ENCODE measurements around the gene FAM124A.

The FAM124A gene

GRCh38 chr13:51236491-51236792, 14.2 kb downstream of the FAM124A start:
- in situ Hi-C loops (cut with MboI; ENCODE audit: low pct_unique_long_range_greater_than_20kb, low sequenced_read_pairs) = no loop called here
- DNase-seq = no peak

DNA sequence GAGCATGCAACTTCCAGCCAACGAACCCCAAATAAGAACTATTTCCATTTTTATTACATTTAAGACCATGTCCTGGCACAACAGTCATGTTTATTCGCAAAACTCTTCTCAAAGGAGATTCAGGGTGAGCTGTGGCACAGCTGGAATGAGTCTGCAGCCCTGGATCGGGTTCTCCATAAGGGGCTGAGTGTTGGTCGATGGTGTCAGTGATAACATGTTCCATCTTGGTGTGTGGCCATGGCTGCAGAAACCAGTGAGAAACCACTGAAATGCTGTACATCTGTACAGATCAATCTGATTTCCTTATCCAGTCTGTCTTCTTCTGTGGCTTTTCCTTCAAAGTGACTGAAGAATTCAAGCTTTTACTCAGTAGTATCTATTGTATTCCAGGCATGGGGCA, 15.2 kb downstream of the FAM124A start:
- in situ Hi-C loops (cut with MboI; ENCODE audit: low pct_unique_long_range_greater_than_20kb, low sequenced_read_pairs) = no loop called here
- no peak for DNase-seq

GRCh38 chr13:51237887-51238286, 15.7 kb downstream of the FAM124A start:
- in situ Hi-C loops (cut with MboI; ENCODE audit: low pct_unique_long_range_greater_than_20kb, low sequenced_read_pairs) = no loop called here
- DNase-seq = no peak

DNA sequence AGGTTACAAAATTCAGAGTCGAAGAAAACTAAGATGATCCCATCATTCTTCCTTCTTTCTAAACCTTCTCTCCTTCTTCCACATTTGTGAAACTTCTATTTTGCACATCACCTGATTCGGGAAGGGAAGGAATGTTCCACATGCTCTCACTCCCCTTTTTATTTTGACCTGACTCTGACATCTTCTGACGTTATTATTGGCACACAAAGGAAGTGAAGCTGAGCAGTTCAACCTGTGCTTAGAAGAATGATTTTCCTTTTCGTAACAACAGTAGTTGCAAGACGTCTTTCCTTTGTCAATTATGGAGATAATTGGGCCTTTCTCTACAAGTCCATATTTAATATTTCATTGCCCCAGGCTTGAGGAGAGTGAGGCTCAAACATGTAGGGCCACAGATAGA, 18.0 kb downstream of the FAM124A start:
- in situ Hi-C loops (cut with MboI; ENCODE audit: low pct_unique_long_range_greater_than_20kb, low sequenced_read_pairs) = no loop called here

GRCh38 chr13:51240958-51241357, 18.8 kb downstream of the FAM124A start:
- in situ Hi-C loops (cut with MboI; ENCODE audit: low pct_unique_long_range_greater_than_20kb, low sequenced_read_pairs) = no loop called here
- DNase-seq = no peak

More for the DNA sequence above, 18.0 kb downstream of the FAM124A start:
- no peak for DNase-seq

- DNase-seq = peak; percentile 20
These were observed 19.5 kb downstream of the FAM124A start for GRCh38 chr13:51241720-51242119.

GRCh38 chr13:51243227-51243626, 21.0 kb downstream of the FAM124A start:
- no peak for DNase-seq
- in situ Hi-C loops (cut with MboI; ENCODE audit: low pct_unique_long_range_greater_than_20kb, low sequenced_read_pairs) = no loop called here

More at GRCh38 chr13:51241720-51242119, 19.5 kb downstream of the FAM124A start:
- in situ Hi-C loops (cut with MboI; ENCODE audit: low pct_unique_long_range_greater_than_20kb, low sequenced_read_pairs) = no loop called here

DNA sequence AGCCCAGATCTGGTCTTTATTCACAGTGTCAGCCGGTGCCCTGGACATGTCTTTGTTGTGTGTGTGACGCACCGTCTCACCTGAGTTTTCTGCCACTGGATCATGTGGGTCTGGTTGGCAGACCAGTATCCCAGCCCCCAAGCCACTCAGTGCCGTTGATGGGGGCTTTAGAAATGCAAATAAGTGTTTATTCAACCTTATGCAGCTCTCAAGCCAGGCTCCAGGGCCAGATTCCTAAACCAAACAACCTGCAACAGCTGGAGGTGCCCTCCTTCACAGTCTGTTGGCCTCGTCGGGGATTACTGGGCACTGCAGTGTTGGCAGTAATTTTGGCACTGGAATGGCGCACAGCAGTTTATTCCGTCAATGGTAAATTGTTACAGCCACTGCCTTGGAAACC, 21.6 kb downstream of the FAM124A start:
- DNase-seq = no peak
- in situ Hi-C loops (cut with MboI; ENCODE audit: low pct_unique_long_range_greater_than_20kb, low sequenced_read_pairs) = no loop called here

DNA sequence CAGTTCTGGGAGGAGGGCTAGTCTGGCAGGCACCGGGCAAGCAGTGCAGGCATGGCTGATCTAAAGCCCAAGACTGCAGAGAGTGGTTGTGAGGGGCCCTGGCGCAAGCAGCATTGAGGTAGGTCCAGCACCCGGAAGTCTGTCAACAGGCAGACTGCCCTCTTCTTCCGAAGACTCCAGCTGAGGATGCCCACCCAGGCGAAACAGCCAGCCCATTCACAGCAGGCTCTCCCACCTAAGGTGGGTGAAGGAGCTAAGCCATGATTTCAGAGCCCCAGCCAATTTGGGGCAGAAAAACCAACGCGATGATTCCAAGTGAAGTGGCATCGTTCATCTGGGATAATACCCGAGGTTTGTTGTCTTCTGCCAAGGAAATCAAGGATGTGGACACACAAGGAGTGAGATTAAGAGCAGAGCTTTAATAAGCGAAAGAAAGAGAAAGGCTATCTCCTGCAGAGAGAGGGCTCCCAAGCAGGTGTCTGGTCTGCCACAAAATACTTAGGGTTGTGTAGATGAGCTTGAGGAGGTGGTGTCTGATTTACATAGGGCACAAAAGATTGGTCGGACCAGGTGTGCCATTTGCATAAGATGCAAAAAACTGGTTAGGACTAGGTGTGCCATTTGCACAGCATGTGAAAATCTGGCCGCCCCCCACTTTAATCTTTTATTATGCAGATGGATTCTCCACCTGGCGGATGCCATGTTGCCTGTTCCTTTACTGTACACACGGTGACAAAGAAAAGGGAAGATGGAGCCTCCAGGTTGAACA, 22.6 kb downstream of the FAM124A start:
- in situ Hi-C loops (cut with MboI; ENCODE audit: low pct_unique_long_range_greater_than_20kb, low sequenced_read_pairs) = no loop called here
- DNase-seq = no peak

DNA sequence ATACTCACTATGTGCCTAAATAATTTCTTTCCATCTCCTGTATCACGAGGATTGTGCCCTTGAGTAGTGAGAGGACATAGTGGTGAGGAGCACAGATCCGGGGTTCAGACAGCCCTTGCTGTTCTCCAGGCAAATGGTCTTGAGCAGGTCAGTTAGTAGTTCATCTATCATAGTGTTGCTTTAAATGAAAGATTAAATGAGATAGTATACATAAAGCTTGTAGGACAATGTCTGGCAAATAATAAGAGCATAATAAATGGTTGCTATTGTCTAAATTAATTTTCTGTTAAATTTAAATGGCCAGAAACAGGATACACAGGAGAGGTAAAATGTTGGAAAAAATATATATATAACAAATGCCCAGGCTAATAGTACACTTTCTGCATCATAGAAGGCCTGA, 23.4 kb downstream of the FAM124A start:
- no peak for DNase-seq
- in situ Hi-C loops (cut with MboI; ENCODE audit: low pct_unique_long_range_greater_than_20kb, low sequenced_read_pairs) = no loop called here

GRCh38 chr13:51246025-51246417, 23.8 kb downstream of the FAM124A start:
- DNase-seq = no peak
- in situ Hi-C loops (cut with MboI; ENCODE audit: low pct_unique_long_range_greater_than_20kb, low sequenced_read_pairs) = no loop called here

DNA sequence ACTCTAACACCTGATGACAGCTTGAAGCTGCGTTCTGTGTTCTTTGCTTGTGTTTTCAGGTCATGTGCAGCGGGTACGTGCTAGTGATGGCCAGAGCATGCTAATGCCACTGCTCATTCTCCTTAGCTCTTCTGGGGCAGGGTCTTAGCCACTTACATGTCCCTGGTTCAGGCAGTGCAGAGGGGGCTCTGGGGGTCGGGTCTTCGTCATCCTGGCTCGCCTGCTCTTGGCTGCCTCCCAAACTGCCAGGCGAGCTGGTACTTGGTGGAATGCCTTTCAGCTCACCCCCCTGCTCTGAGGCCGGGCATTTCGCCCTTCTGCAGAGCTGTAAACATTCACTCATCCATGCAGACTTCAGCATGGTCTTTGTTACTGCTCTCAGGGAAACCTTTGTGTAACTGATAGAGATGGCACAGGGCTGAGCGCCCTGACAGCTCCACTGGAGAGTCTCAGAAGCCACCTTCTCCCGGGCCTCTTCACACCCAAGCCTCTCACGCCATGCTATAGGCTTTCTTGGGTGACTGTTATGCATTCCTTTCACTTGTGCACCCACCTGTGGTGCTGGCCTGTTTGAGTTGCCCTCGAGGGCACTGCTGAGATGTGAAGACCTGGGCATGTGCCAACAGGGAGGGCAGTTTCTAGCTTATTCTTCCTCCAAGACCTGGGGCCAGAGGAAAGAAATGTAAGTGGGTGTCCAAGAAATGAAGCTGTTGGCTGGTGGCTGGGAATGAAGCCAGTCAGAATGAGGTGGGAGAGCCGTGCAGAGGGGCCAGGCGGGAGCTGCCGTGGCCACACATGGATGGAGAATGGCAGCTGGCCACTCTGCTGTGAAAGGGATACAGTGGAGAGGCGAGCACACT, 24.4 kb downstream of the FAM124A start:
- no peak for DNase-seq
- in situ Hi-C loops (cut with MboI; ENCODE audit: low pct_unique_long_range_greater_than_20kb, low sequenced_read_pairs) = no loop called here

DNA sequence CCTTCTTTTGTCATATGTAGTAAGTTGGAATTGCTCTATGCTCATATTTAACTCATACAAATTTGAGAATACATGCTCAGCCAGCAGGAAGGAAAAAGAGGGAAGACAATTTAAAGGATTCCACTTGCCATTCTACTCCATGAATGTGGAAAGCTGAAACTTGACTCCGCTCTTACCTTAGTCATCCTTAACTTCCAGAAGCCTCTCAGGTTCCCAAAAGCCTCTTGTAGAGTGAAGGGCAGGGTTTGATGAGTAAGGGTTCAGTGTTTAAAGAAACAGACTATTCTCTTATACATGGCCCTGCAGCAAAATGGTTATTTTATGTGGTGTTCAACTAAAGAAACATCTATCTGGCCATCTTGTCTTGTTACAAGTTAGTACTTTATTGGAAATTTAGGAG, 27.1 kb downstream of the FAM124A start:
- in situ Hi-C loops (cut with MboI; ENCODE audit: low pct_unique_long_range_greater_than_20kb, low sequenced_read_pairs) = no loop called here
- no peak for DNase-seq

DNA sequence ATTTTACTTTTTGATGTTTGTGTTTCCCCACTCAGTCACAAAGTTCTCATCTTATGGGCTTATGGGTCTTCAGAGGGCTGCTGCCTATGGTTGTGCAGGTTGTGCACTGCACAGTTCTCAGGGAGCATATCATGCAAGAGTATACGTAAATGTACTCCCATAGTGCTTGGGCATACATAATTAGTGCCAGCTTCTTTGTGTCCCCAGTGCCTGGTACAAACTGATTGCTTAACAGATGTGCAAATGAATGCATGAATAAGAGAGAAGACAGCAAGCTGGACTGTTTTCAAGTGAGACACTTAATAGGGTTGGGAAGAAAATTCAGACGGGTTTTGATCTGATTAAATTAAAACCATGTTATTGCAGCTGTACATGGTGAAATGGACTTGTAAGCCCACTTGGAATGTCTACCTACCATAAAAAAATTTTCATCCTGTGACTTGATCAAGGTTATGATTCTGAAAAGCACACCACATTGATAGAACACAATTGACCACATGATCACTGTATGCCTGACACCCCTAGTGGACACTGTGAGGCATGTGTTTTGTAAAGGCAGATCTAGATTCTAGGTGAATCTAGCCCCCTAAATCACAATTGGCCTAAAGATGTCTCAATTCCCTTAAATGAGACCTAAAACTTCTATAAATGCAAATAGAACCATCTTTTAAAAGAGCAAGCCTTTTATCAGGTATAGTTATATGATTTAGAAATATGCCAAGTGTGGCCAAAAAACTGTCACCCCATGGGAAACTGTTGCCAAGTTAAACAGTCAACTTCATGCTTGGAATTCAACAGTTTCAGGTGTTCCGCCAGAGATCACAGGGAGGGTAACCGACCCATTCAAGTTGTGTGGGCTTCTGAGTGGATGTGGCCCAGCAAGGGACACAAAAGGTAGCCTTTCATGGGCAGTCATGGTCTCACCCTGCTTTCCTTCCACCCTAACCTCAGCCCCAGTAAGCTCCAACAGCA, 27.9 kb downstream of the FAM124A start:
- in situ Hi-C loops (cut with MboI; ENCODE audit: low pct_unique_long_range_greater_than_20kb, low sequenced_read_pairs) = no loop called here
- DNase-seq = no peak

- no peak for DNase-seq
These were observed 29.3 kb downstream of the FAM124A start for GRCh38 chr13:51251480-51251879.

DNA sequence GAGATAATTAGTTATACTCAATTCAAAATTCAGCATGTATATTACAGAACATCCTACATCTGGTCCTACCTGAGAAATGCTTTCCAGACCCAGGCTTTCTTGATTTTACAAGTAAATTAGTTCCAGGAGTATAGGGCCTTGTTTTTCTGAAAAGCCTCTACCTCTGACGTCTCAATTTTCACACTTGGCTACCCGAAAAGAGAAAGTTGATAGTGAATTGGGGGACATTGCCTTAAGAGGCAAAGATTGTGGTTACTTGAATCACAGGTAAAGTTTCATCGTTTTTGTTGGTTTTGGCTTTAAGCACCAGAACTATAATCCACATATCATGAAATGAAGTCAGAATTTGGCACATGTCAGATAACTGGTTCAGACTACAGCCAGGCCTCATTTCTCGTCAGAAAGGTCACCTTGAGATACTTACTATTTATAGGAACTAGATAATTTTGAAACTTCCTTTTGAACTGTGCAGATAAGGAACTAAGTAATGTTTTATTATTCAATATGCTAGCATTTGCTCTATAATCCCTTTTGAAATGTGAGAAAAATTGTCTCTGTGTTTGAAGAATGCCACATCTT, 30.8 kb downstream of the FAM124A start:
- no peak for DNase-seq
- in situ Hi-C loops (cut with MboI; ENCODE audit: low pct_unique_long_range_greater_than_20kb, low sequenced_read_pairs) = no loop called here

More at GRCh38 chr13:51251480-51251879, 29.3 kb downstream of the FAM124A start:
- in situ Hi-C loops (cut with MboI; ENCODE audit: low pct_unique_long_range_greater_than_20kb, low sequenced_read_pairs) = no loop called here

- in situ Hi-C loops (cut with MboI; ENCODE audit: low pct_unique_long_range_greater_than_20kb, low sequenced_read_pairs) = no loop called here
These were observed 33.4 kb downstream of the FAM124A start for GRCh38 chr13:51255556-51255955.

GRCh38 chr13:51257187-51257586, 35.0 kb downstream of the FAM124A start:
- in situ Hi-C loops (cut with MboI; ENCODE audit: low pct_unique_long_range_greater_than_20kb, low sequenced_read_pairs) = no loop called here
- no peak for DNase-seq

More at GRCh38 chr13:51255556-51255955, 33.4 kb downstream of the FAM124A start:
- DNase-seq = no peak
